ENCODE measurements around the gene RAB40C. TPM values are rescaled to one million over a fixed set of nuclear protein-coding genes. Genes with fewer than 3 reads are reported as not detected.

RAB40C gene
- total and polyA plus RNA-seq, 9 of the 15 experiments (the other 6 are each of a cell fraction or from before 2014, with no cell fraction given): 0.17 to 23.4 (median 8.7) TPM

DNA sequence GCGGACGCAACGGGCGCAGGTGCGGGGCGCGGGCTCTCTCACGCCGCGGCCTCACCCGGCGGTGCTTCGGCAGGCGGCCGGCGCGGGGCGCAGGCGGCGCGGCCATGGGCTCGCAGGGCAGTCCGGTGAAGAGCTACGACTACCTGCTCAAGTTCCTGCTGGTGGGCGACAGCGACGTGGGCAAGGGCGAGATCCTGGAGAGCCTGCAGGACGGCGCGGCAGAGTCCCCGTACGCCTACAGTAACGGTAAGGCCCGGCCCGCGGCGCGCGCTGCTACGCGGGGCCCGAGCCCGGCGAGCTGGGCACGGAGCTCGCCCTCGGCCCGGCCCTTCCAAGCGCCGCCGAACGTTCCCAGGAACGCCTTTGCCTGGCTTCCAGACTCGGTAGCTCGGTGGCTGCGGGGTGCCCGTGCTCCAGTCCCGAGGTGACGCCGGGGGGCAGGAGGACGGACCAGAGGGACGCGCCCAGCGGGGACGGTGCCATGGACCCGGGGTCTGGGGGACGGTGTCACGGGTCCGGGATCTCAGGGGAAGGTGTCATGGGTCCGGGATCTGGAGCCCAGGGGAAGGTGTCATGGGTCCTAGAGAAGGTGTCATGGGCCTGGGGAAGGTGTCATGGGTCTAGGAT, 435 bp downstream of the RAB40C start (continued):
- TF ChIP-seq HIVEP1 (CRISPR knock-in tag; IDR thresholded peaks at IDR 0.05): no peak
- TF ChIP-seq TAL1 (IDR thresholded peaks at IDR 0.05): no peak
- no peak for TF ChIP-seq SMAD1 (IDR thresholded peaks at IDR 0.05; ENCODE audit: low read depth, low read length, partially characterized antibody)
- TF ChIP-seq DMBX1 (CRISPR knock-in tag; IDR thresholded peaks at IDR 0.05; ENCODE audit: borderline replicate concordance): 0 out of 2 replicates have a peak, but pooled peaks have one; percentile 43
- TF ChIP-seq PHTF2 (CRISPR knock-in tag; IDR thresholded peaks at IDR 0.05): no peak
- peak; percentile 70; the same call in 1 of the 2 replicates for TF ChIP-seq E2F3 (CRISPR knock-in tag; IDR thresholded peaks at IDR 0.05)
- TF ChIP-seq HLTF (IDR thresholded peaks at IDR 0.05): no peak
- TF ChIP-seq, protein P1, sequence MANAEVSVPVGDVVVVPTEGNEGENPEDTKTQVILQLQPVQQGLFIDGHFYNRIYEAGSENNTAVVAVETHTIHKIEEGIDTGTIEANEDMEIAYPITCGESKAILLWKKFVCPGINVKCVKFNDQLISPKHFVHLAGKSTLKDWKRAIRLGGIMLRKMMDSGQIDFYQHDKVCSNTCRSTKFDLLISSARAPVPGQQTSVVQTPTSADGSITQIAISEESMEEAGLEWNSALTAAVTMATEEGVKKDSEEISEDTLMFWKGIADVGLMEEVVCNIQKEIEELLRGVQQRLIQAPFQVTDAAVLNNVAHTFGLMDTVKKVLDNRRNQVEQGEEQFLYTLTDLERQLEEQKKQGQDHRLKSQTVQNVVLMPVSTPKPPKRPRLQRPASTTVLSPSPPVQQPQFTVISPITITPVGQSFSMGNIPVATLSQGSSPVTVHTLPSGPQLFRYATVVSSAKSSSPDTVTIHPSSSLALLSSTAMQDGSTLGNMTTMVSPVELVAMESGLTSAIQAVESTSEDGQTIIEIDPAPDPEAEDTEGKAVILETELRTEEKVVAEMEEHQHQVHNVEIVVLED (CRISPR knock-in tag; IDR thresholded peaks at IDR 0.05): 0 out of 2 replicates have a peak, but pooled peaks have one; percentile 3
- TF ChIP-seq, protein P2, sequence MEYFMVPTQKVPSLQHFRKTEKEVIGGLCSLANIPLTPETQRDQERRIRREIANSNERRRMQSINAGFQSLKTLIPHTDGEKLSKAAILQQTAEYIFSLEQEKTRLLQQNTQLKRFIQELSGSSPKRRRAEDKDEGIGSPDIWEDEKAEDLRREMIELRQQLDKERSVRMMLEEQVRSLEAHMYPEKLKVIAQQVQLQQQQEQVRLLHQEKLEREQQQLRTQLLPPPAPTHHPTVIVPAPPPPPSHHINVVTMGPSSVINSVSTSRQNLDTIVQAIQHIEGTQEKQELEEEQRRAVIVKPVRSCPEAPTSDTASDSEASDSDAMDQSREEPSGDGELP (CRISPR knock-in tag; IDR thresholded peaks at IDR 0.05; ENCODE audit: borderline replicate concordance): no peak
- peak; percentile 37 for TF ChIP-seq L3MBTL2 (IDR thresholded peaks at IDR 0.05)
- TF ChIP-seq, protein P3, sequence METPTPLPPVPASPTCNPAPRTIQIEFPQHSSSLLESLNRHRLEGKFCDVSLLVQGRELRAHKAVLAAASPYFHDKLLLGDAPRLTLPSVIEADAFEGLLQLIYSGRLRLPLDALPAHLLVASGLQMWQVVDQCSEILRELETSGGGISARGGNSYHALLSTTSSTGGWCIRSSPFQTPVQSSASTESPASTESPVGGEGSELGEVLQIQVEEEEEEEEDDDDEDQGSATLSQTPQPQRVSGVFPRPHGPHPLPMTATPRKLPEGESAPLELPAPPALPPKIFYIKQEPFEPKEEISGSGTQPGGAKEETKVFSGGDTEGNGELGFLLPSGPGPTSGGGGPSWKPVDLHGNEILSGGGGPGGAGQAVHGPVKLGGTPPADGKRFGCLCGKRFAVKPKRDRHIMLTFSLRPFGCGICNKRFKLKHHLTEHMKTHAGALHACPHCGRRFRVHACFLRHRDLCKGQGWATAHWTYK (CRISPR knock-in tag; IDR thresholded peaks at IDR 0.05): peak; percentile 42; the same call in 1 of the 2 replicates
- TF ChIP-seq, protein P4, sequence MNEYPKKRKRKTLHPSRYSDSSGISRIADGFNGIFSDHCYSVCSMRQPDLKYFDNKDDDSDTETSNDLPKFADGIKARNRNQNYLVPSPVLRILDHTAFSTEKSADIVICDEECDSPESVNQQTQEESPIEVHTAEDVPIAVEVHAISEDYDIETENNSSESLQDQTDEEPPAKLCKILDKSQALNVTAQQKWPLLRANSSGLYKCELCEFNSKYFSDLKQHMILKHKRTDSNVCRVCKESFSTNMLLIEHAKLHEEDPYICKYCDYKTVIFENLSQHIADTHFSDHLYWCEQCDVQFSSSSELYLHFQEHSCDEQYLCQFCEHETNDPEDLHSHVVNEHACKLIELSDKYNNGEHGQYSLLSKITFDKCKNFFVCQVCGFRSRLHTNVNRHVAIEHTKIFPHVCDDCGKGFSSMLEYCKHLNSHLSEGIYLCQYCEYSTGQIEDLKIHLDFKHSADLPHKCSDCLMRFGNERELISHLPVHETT (CRISPR knock-in tag; conservative IDR thresholded peaks at IDR 0.05 in 1 of 2, IDR thresholded peaks at IDR 0.05 in 1 of 2): peak in 1 of 2 experiments; percentile 60; a peak in 2 of 4 replicates
- TF ChIP-seq NFIC (IDR thresholded peaks at IDR 0.05): no peak
- peak; percentile 73 for TF ChIP-seq NR2C2 (CRISPR knock-in tag; IDR thresholded peaks at IDR 0.05)
- TF ChIP-seq NR2C2 (tag; IDR thresholded peaks at IDR 0.05): no peak
- TF ChIP-seq KLF1 (tag; IDR thresholded peaks at IDR 0.05): peak; percentile 49; the same call in 1 of the 2 replicates
- TF ChIP-seq, protein P5, sequence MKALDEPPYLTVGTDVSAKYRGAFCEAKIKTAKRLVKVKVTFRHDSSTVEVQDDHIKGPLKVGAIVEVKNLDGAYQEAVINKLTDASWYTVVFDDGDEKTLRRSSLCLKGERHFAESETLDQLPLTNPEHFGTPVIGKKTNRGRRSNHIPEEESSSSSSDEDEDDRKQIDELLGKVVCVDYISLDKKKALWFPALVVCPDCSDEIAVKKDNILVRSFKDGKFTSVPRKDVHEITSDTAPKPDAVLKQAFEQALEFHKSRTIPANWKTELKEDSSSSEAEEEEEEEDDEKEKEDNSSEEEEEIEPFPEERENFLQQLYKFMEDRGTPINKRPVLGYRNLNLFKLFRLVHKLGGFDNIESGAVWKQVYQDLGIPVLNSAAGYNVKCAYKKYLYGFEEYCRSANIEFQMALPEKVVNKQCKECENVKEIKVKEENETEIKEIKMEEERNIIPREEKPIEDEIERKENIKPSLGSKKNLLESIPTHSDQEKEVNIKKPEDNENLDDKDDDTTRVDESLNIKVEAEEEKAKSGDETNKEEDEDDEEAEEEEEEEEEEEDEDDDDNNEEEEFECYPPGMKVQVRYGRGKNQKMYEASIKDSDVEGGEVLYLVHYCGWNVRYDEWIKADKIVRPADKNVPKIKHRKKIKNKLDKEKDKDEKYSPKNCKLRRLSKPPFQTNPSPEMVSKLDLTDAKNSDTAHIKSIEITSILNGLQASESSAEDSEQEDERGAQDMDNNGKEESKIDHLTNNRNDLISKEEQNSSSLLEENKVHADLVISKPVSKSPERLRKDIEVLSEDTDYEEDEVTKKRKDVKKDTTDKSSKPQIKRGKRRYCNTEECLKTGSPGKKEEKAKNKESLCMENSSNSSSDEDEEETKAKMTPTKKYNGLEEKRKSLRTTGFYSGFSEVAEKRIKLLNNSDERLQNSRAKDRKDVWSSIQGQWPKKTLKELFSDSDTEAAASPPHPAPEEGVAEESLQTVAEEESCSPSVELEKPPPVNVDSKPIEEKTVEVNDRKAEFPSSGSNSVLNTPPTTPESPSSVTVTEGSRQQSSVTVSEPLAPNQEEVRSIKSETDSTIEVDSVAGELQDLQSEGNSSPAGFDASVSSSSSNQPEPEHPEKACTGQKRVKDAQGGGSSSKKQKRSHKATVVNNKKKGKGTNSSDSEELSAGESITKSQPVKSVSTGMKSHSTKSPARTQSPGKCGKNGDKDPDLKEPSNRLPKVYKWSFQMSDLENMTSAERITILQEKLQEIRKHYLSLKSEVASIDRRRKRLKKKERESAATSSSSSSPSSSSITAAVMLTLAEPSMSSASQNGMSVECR (CRISPR knock-in tag; IDR thresholded peaks at IDR 0.05): peak; percentile 68; the same call in 1 of the 2 replicates
- TF ChIP-seq TAF15 (IDR thresholded peaks at IDR 0.05; ENCODE audit: low read depth, low read length): no peak
- TF ChIP-seq ZNF3 (CRISPR knock-in tag; IDR thresholded peaks at IDR 0.05): no peak
